IMR-90 (cell line): Measurements from ENCODE around the gene SESN1. TPM values are rescaled to one million over a fixed set of nuclear protein-coding genes. Genes with fewer than 3 reads are reported as not detected.

Experiments used
- ATAC-seq: fragments of 200-7000 bp; cut with Tn5 transposase; 2 replicates; pipeline ENCODE4 v1.9.1; 2020; ENCODE audit warnings: low read depth, mild to moderate bottlenecking, moderate library complexity
- BruUV-seq: library from RNA; stranded (reverse); fragments of 400-500 nt; replicated peaks from 2 replicates; lab custom pipeline; 2021; lab: Mats Ljungman, UMichigan
- CTCF ChIA-PET: fragments of 300-600 bp; formaldehyde crosslinking; extraction: SDS; loops from one replicate; lab custom pipeline; 2021; ENCODE audit warnings: antibody characterized with exemption; lab: Yijun Ruan, JAX
- POLR2A ChIA-PET: fragments of 300-600 bp; sonication (Branson Sonifier 250); formaldehyde crosslinking; loops from one replicate; lab custom pipeline; 2022; ENCODE audit warnings: antibody characterized with exemption; ENCODE audit not compliant: unreplicated experiment; lab: Charles Lee
- DNase-seq: peaks from one replicate; pipeline ENCODE4 v3.0.0; 2013
- H2AFZ ChIP-seq: replicated peaks from 2 replicates; pipeline ENCODE3; 2013; ENCODE audit warnings: low read length, mild to moderate bottlenecking; ENCODE audit not compliant: poor library complexity
- H2AK5ac ChIP-seq: 2 replicates; pipeline ENCODE4 v1.6.1; 2013; ENCODE audit warnings: low read depth, low read length, inconsistent platforms
- H2AK9ac ChIP-seq: replicated peaks from 2 replicates; pipeline ENCODE3; 2013; ENCODE audit warnings: mild to moderate bottlenecking, low read depth, low read length, moderate library complexity; ENCODE audit not compliant: poor library complexity
- H2BK120ac ChIP-seq: 2 replicates; pipeline ENCODE4 v1.6.1; 2013; ENCODE audit warnings: low read depth, low read length, inconsistent platforms
- H2BK15ac ChIP-seq: 3 replicates; pipeline ENCODE4 v1.6.1; 2013; ENCODE audit warnings: low read depth, low read length, inconsistent platforms
- H2BK20ac ChIP-seq: 2 replicates; pipeline ENCODE4 v1.6.1; 2013; ENCODE audit warnings: low read depth, mild to moderate bottlenecking, inconsistent platforms, low read length, moderate library complexity
- H2BK5ac ChIP-seq: 2 replicates; pipeline ENCODE4 v1.6.1; 2013; ENCODE audit warnings: mild to moderate bottlenecking, low read depth, low read length, inconsistent platforms; ENCODE audit not compliant: poor library complexity, severe bottlenecking
- H3K14ac ChIP-seq: replicated peaks from 2 replicates; pipeline ENCODE4 v1.6.1; 2013; ENCODE audit warnings: low read depth, low read length, inconsistent platforms
- H3K18ac ChIP-seq: 2 replicates; pipeline ENCODE4 v1.6.1; 2013; ENCODE audit warnings: low read depth, low read length, control low read depth
- H3K23ac ChIP-seq: 2 replicates; pipeline ENCODE4 v1.6.1; 2013; ENCODE audit warnings: low read depth, low read length, inconsistent platforms
- H3K27ac ChIP-seq: 2 replicates; pipeline ENCODE4 v1.5.1; 2013; ENCODE audit warnings: mild to moderate bottlenecking, control low read depth, low read length; ENCODE audit not compliant: insufficient read depth
- H3K27me3 ChIP-seq: 2 replicates; pipeline ENCODE4 v1.6.1; 2013; ENCODE audit warnings: low read length; ENCODE audit not compliant: control insufficient read depth, insufficient read depth
- H3K36me3 ChIP-seq: 2 replicates; pipeline ENCODE4 v1.6.1; 2013; ENCODE audit warnings: low read length, mixed read lengths; ENCODE audit not compliant: control insufficient read depth, insufficient read depth
- H3K4ac ChIP-seq: 2 replicates; pipeline ENCODE4 v1.6.1; 2013; ENCODE audit warnings: low read depth, low read length, inconsistent platforms
- H3K4me1 ChIP-seq: 2 replicates; pipeline ENCODE4 v1.6.1; 2013; ENCODE audit warnings: low read length, mixed read lengths; ENCODE audit not compliant: control insufficient read depth, insufficient read depth
- H3K4me2 ChIP-seq: 2 replicates; pipeline ENCODE4 v1.6.1; 2013; ENCODE audit warnings: low read depth, mild to moderate bottlenecking, control low read depth, low read length, moderate library complexity
- H3K4me3 ChIP-seq: 2 replicates; pipeline ENCODE4 v1.5.1; 2013; ENCODE audit warnings: low read depth, mild to moderate bottlenecking, control low read depth, low read length, moderate library complexity; ENCODE audit not compliant: insufficient read depth
- H3K56ac ChIP-seq: 2 replicates; pipeline ENCODE4 v1.6.1; 2013; ENCODE audit warnings: low read length, inconsistent platforms; ENCODE audit not compliant: insufficient read depth; ENCODE audit errors: extremely low read depth
- H3K79me1 ChIP-seq, 2 experiments: 2 replicates each; pipeline ENCODE4 v1.6.1; 2013; ENCODE audit warnings: low read length in 2 of 2, inconsistent platforms in 1 of 2, low read depth in 1 of 2
- H3K9ac ChIP-seq: 2 replicates; pipeline ENCODE4 v1.6.1; 2013; ENCODE audit warnings: low read depth, low read length, control low read depth
- H3K9me1 ChIP-seq: 2 replicates; pipeline ENCODE4 v1.6.1; 2013; ENCODE audit warnings: low read length, inconsistent platforms; ENCODE audit not compliant: insufficient read depth
- H3K9me3 ChIP-seq: 2 replicates; pipeline ENCODE4 v1.6.1; 2013; ENCODE audit warnings: low read length; ENCODE audit not compliant: control insufficient read depth, insufficient read depth
- H4K20me1 ChIP-seq: 2 replicates; pipeline ENCODE4 v1.6.1; 2013; ENCODE audit warnings: low read length, inconsistent platforms; ENCODE audit not compliant: insufficient read depth
- H4K5ac ChIP-seq: 2 replicates; pipeline ENCODE4 v1.6.1; 2013; ENCODE audit warnings: mild to moderate bottlenecking, low read depth, low read length, control low read depth
- H4K8ac ChIP-seq, 2 experiments: 2 replicates each; pipeline ENCODE4 v1.6.1; 2013; ENCODE audit warnings: low read depth in 2 of 2, low read length in 2 of 2, control low read depth in 1 of 2, inconsistent platforms in 1 of 2
- H4K91ac ChIP-seq: 2 replicates; pipeline ENCODE4 v1.6.1; 2013; ENCODE audit warnings: low read depth, low read length, inconsistent platforms; ENCODE audit not compliant: insufficient read depth
- CEBPB ChIP-seq: IDR thresholded peaks from 2 replicates; pipeline ENCODE4 v1.6.1; 2012; ENCODE audit warnings: low read depth, low read length, improper control_type of control experiment
- CHD1 ChIP-seq: IDR thresholded peaks from 2 replicates; pipeline ENCODE4 v1.6.1; 2012; ENCODE audit warnings: low read depth, low read length, improper control_type of control experiment
- CTCF ChIP-seq: conservative IDR thresholded peaks from 2 replicates; pipeline ENCODE4 v1.5.1; 2012; ENCODE audit warnings: mild to moderate bottlenecking, low read depth, low read length, improper control_type of control experiment
- FOS ChIP-seq: fragments of 150-350 bp; IDR thresholded peaks from 2 replicates; pipeline ENCODE4 v1.6.1; 2016; ENCODE audit warnings: low read depth, low read length
- MAZ ChIP-seq: IDR thresholded peaks from 2 replicates; pipeline ENCODE4 v1.6.1; 2012; ENCODE audit warnings: low read depth, mild to moderate bottlenecking, low read length, improper control_type of control experiment, moderate library complexity, borderline replicate concordance
- NFE2L2 ChIP-seq: fragments of 150-350 bp; IDR thresholded peaks from 2 replicates; pipeline ENCODE4 v1.6.1; 2016; ENCODE audit warnings: low read depth, mild to moderate bottlenecking, low read length
- RCOR1 ChIP-seq: IDR thresholded peaks from 2 replicates; pipeline ENCODE4 v1.6.1; 2012; ENCODE audit warnings: mild to moderate bottlenecking, low read length, improper control_type of control experiment; ENCODE audit not compliant: insufficient replicate concordance
- SMC3 ChIP-seq: fragments of 150-350 bp; IDR thresholded peaks from 2 replicates; pipeline ENCODE4 v1.6.1; 2016; ENCODE audit warnings: low read depth, mild to moderate bottlenecking, antibody characterized with exemption, low read length, moderate library complexity
- WGBS, 2 experiments: methylation state at CpG; one replicate each; pipeline versions ENCODE4 v1.1.5 to v1.1.7; 2013; ENCODE audit warnings: missing lambda C conversion rate in 2 of 2; ENCODE audit not compliant: insufficient read length in 1 of 2; ENCODE audit errors: extremely low coverage in 2 of 2; 5-methylcytosine and 5-hydroxymethylcytosine counted together
- dilution Hi-C: fragments of 300-500 bp; cut with HindIII; formaldehyde crosslinking; loops from one replicate; pipeline ENCODE4 v1.14.3; 2018; ENCODE audit warnings: low sequenced_read_pairs; ENCODE audit not compliant: unreplicated experiment
- in situ Hi-C: fragments of 300-500 bp; cut with MboI; formaldehyde crosslinking; loops from 3 replicates; pipeline ENCODE4 v1.14.3; 2019; ENCODE audit warnings: low sequenced_read_pairs, inconsistent platforms, mixed read lengths
- intact Hi-C: fragments of 100-400 bp; cut with micrococcal nuclease; formaldehyde crosslinking; loops from 2 replicates; pipeline ENCODE4 v1.10.0; 2022
- polyA plus RNA-seq, 3 experiments: library from polyadenylated mRNA; depleted of rRNA; stranded (reverse); fragments of >200 nt; gene quantifications; 2 replicates each; pipeline ENCODE4 v1.2.3, GENCODE V29; 2012; ENCODE audit warnings: low replicate concordance in 1 of 3
- total RNA-seq: library from RNA; depleted of rRNA; stranded (reverse); fragments of >200 nt; gene quantifications from 2 replicates; pipeline ENCODE4 v1.2.3, GENCODE V29; 2012
- TF ChIP-seq, protein P1 (sequence below): fragments of 150-350 bp; IDR thresholded peaks from 2 replicates; pipeline ENCODE4 v1.6.1; 2016; ENCODE audit warnings: low read depth, mild to moderate bottlenecking, low read length, moderate library complexity, borderline replicate concordance

The SESN1 gene
- total and polyA plus RNA-seq, 2 of the 4 experiments (the other 2 are of a cell fraction) = 9.7 to 16.7 TPM

GRCh38 chr6:109010705-109011102, 83.9 kb downstream of the SESN1 start:
- Histone ChIP-seq H3K36me3 (no peaks in the 10 kb centered on the region), H3K4me2 (no peak overlapping the region), H2BK5ac (no peak overlapping the region), H4K20me1 (no peaks in the 10 kb centered on the region; the same call in 1 of the 2 replicates), H3K9me1 (no peaks in the 10 kb centered on the region), H2BK20ac (no peak overlapping the region), H3K27me3 (no peaks in the 10 kb centered on the region), H3K56ac (no peak overlapping the region), H3K4me3 (no peak overlapping the region), H3K9ac (no peak overlapping the region), H3K14ac (no peak overlapping the region), H4K5ac (no peak overlapping the region), H2BK120ac (no peak overlapping the region), H3K18ac (no peak overlapping the region), H2BK15ac (no peak overlapping the region), H3K4me1 (no peaks in the 10 kb centered on the region), H3K4ac (no peak overlapping the region), H2AK9ac (no peak overlapping the region), H3K23ac (no peak overlapping the region), H3K27ac (no peak overlapping the region), H4K8ac (no peak overlapping the region), H2AK5ac (no peak overlapping the region), H3K9me3 (no peaks in the 10 kb centered on the region), H4K91ac (no peak overlapping the region), H2AFZ (no peak overlapping the region), H3K79me1 (peaks cover 11 to 16% of the 10 kb centered on the region in 2 experiments; a peak in 3 of 4 replicates)
- CTCF ChIA-PET = no interaction called here
- dilution Hi-C loops (no loop called here), intact Hi-C loops (loop anchor here (5.0 kb wide), 2 partner anchors 42 to 372 kb away; partner anchors contain the start of gene CD164), in situ Hi-C loops (no loop called here)
- no TSS peak for BruUV-seq
- TF ChIP-seq CEBPB (no peak), MAZ (no peak), RCOR1 (no peak), NFE2L2 (no peak), CHD1 (no peak), FOS (no peak), SMC3 (no peak), CTCF (no peak)
- TF ChIP-seq, protein P1, sequence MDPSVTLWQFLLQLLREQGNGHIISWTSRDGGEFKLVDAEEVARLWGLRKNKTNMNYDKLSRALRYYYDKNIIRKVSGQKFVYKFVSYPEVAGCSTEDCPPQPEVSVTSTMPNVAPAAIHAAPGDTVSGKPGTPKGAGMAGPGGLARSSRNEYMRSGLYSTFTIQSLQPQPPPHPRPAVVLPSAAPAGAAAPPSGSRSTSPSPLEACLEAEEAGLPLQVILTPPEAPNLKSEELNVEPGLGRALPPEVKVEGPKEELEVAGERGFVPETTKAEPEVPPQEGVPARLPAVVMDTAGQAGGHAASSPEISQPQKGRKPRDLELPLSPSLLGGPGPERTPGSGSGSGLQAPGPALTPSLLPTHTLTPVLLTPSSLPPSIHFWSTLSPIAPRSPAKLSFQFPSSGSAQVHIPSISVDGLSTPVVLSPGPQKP = no peak
- POLR2A ChIA-PET = no interaction called here
- ATAC-seq (no peak), DNase-seq (no peak)
- WGBS, 2 experiments = no CpG with 5 or more reads among the region's 2 CpGs
